Neural crest cell (in vitro differentiated cells): ENCODE measurements around the gene TSHZ2. TPM values are rescaled to one million over a fixed set of nuclear protein-coding genes. Genes with fewer than 3 reads are reported as not detected.
"Not testable (repeated sequence)": the region's sequence is repeated elsewhere in the genome, so short reads cannot be mapped to it uniquely, and the experiment has no call there.

Source experiments
- DNase-seq: peaks from one replicate; pipeline ENCODE4 v3.0.0; 2021; ENCODE audit warnings: low read depth, mixed read lengths, low spot score
- H3K27ac Mint-ChIP-seq: one replicate; pipeline ENCODE4 v1.8.0; 2021; ENCODE audit warnings: mild to moderate bottlenecking, mixed read lengths; ENCODE audit not compliant: unreplicated experiment
- H3K27me3 Mint-ChIP-seq: 2 replicates; pipeline ENCODE4 v1.8.0; 2021; ENCODE audit warnings: low read depth, mild to moderate bottlenecking, mixed read lengths
- H3K36me3 Mint-ChIP-seq: 2 replicates; pipeline ENCODE4 v1.8.0; 2021; ENCODE audit warnings: low read depth, mild to moderate bottlenecking, mixed read lengths
- H3K4me1 Mint-ChIP-seq: 2 replicates; pipeline ENCODE4 v1.8.0; 2021; ENCODE audit warnings: mixed read lengths
- H3K4me3 Mint-ChIP-seq: one replicate; pipeline ENCODE4 v1.8.0; 2021; ENCODE audit warnings: mild to moderate bottlenecking, mixed read lengths
- H3K9me3 Mint-ChIP-seq: 2 replicates; pipeline ENCODE4 v1.8.0; 2021; ENCODE audit warnings: mixed read lengths
- total RNA-seq: library from RNA; stranded (reverse); gene quantifications from 2 replicates; pipeline ENCODE4 v1.2.1, GENCODE V29; 2021
- TF ChIP-seq, protein P1 (sequence below): fragments of 200-600 bp; sonication (generic); conservative IDR thresholded peaks from 2 replicates; pipeline ENCODE4 v1.5.0; 2021; ENCODE audit warnings: antibody characterized with exemption, mild to moderate bottlenecking

Gene TSHZ2
- total RNA-seq, 1 donor from 2014 or later: 6.4 TPM

DNA sequence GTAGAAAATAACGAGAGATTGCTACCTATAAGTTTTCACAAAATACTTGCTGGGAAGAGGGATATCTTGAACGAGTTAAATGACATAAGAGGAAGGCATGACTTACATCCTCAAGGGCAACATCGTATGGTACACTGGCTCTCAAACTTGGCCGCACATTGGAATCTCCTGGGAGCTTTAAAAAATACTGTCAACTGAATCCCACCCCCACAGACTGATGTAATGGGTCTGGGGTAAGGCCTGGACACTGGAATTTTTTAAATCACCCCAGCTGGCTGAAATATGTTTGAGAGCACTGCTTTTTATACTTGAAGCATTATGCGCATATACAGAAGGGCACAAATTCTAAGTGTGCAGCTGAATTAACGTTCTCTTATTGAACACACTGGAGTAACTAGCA is 8.0 kb upstream of the TSHZ2 start:
- H3K9me3 Mint-ChIP-seq: no peaks in the 10 kb centered on the region
- H3K27ac Mint-ChIP-seq: no peak overlapping the region
- H3K4me3 Mint-ChIP-seq: no peak overlapping the region
- TF ChIP-seq, protein P1, sequence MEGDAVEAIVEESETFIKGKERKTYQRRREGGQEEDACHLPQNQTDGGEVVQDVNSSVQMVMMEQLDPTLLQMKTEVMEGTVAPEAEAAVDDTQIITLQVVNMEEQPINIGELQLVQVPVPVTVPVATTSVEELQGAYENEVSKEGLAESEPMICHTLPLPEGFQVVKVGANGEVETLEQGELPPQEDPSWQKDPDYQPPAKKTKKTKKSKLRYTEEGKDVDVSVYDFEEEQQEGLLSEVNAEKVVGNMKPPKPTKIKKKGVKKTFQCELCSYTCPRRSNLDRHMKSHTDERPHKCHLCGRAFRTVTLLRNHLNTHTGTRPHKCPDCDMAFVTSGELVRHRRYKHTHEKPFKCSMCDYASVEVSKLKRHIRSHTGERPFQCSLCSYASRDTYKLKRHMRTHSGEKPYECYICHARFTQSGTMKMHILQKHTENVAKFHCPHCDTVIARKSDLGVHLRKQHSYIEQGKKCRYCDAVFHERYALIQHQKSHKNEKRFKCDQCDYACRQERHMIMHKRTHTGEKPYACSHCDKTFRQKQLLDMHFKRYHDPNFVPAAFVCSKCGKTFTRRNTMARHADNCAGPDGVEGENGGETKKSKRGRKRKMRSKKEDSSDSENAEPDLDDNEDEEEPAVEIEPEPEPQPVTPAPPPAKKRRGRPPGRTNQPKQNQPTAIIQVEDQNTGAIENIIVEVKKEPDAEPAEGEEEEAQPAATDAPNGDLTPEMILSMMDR: no peak
- H3K4me1 Mint-ChIP-seq: peaks cover 9% of the 10 kb centered on the region
- no peak for DNase-seq
- H3K27me3 Mint-ChIP-seq: no peaks in the 10 kb centered on the region
- H3K36me3 Mint-ChIP-seq: no peaks in the 10 kb centered on the region

- no peak for DNase-seq
- Mint-ChIP-seq H3K4me1 (peaks cover 5% of the 10 kb centered on the region), H3K36me3 (no peaks in the 10 kb centered on the region), H3K4me3 (no peak overlapping the region), H3K27me3 (no peaks in the 10 kb centered on the region), H3K9me3 (no peaks in the 10 kb centered on the region), H3K27ac (no peak overlapping the region)
- TF ChIP-seq, protein P1: no peak
These were observed 6.8 kb upstream of the TSHZ2 start for GRCh38 chr20:52965380-52965779.

- H3K27ac Mint-ChIP-seq: no peak overlapping the region
- no peaks in the 10 kb centered on the region for H3K36me3 Mint-ChIP-seq
- H3K4me3 Mint-ChIP-seq: no peak overlapping the region
- H3K4me1 Mint-ChIP-seq: peaks cover 5% of the 10 kb centered on the region
- no peak for DNase-seq
- TF ChIP-seq, protein P1: no peak
- no peaks in the 10 kb centered on the region for H3K9me3 Mint-ChIP-seq
- H3K27me3 Mint-ChIP-seq: peaks cover under 1% of the 10 kb centered on the region
These were observed 6.3 kb upstream of the TSHZ2 start for GRCh38 chr20:52965819-52966218.

GRCh38 chr20:52966543-52966942 is 5.6 kb upstream of the TSHZ2 start:
- not testable (repeated sequence) for H3K36me3 Mint-ChIP-seq, H3K4me1 Mint-ChIP-seq, H3K4me3 Mint-ChIP-seq, DNase-seq, H3K27ac Mint-ChIP-seq, H3K9me3 Mint-ChIP-seq, H3K27me3 Mint-ChIP-seq

- DNase-seq: no peak
- no peaks in the 10 kb centered on the region for H3K9me3 Mint-ChIP-seq
- H3K27ac Mint-ChIP-seq: no peak overlapping the region
- H3K36me3 Mint-ChIP-seq: peaks cover 2% of the 10 kb centered on the region
- TF ChIP-seq, protein P1: no peak
- peaks cover 41% of the 10 kb centered on the region for H3K4me1 Mint-ChIP-seq
- H3K4me3 Mint-ChIP-seq: peak overlapping the region; percentile 83
- H3K27me3 Mint-ChIP-seq: peaks cover 48% of the 10 kb centered on the region
These were observed 514 bp upstream of the TSHZ2 start for GRCh38 chr20:52971498-52972189.

DNA sequence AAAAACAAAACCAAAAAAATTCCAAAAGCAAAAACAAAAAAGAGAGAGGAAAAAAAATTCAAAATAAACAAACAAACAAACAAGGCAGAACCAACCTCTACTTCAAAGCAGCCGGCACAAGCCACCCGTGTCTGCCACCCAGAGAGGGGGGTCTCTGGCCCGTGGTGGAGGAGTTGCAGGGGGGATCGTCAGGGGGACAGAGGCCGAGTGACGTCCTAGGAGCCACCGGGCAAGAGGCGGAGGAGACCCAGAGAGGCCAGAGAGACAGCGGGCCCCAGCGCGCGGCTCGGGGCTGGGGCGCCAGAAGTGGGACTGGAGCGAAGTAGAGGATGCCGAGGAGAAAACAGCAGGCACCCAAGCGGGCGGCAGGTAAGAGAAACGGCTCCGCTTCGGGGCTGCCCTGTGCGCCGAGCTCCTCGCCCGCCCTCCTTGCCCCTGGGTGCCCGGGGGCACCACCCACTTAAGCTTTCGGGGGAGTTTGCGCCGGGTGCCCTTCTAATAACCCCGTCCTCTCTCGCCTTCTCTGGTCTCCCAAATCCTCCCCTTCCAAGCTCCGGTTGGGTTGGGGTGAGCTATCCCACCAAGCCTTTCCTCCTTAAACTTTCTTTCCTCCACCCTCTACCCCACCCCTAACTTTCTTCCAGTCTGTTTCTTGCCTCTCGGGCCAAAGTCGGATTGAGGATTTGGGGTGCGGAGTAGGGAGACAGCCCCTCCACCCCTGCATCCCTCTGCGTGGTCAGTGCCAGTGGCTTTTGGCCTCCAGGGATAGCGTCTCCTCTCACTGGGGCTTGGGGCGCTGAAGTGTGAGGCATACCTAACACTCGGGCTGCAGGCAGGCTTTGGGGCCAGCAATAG is 1.0 kb downstream of the TSHZ2 start:
- peak; percentile 11 for DNase-seq
- TF ChIP-seq, protein P1: no peak
- Mint-ChIP-seq H3K36me3 (peaks cover 2% of the 10 kb centered on the region), H3K27me3 (peaks cover 55% of the 10 kb centered on the region), H3K9me3 (no peaks in the 10 kb centered on the region), H3K27ac (peak overlapping the region; percentile 63), H3K4me1 (peaks cover 44% of the 10 kb centered on the region), H3K4me3 (peak overlapping the region; percentile 97)
